Chondrocyte (in vitro differentiated cells): ENCODE measurements around the gene TOR1B. TPM values are rescaled to one million over a fixed set of nuclear protein-coding genes. Genes with fewer than 3 reads are reported as not detected.

Experiments
- DNase-seq: peaks from one replicate; pipeline ENCODE4 v3.0.0; 2021; ENCODE audit warnings: mixed read lengths, low spot score
- H3K27ac Mint-ChIP-seq: one replicate; pipeline ENCODE4 v1.8.0; 2021; ENCODE audit warnings: mild to moderate bottlenecking, moderate library complexity, mixed read lengths; ENCODE audit not compliant: unreplicated experiment
- H3K27me3 Mint-ChIP-seq: 2 replicates; pipeline ENCODE4 v1.8.0; 2021; ENCODE audit warnings: low read depth, mixed read lengths
- H3K36me3 Mint-ChIP-seq: 2 replicates; pipeline ENCODE4 v1.8.0; 2021; ENCODE audit warnings: low read depth, mixed read lengths
- H3K4me1 Mint-ChIP-seq: 2 replicates; pipeline ENCODE4 v1.8.0; 2021; ENCODE audit warnings: low read depth, mild to moderate bottlenecking, mixed read lengths
- H3K4me3 Mint-ChIP-seq: one replicate; pipeline ENCODE4 v1.8.0; 2021; ENCODE audit warnings: mild to moderate bottlenecking, moderate library complexity, mixed read lengths; ENCODE audit not compliant: unreplicated experiment
- H3K9me3 Mint-ChIP-seq: 2 replicates; pipeline ENCODE4 v1.8.0; 2021; ENCODE audit warnings: low read depth, mixed read lengths
- total RNA-seq: library from RNA; stranded (reverse); gene quantifications from 3 replicates; pipeline ENCODE4 v1.2.1, GENCODE V29; 2021
- TF ChIP-seq, protein P1 (sequence below): fragments of 200-600 bp; sonication (generic); IDR thresholded peaks from 2 replicates; pipeline ENCODE4 v1.5.0; 2021; ENCODE audit warnings: antibody characterized with exemption, mild to moderate bottlenecking, moderate library complexity

Gene TOR1B
- total RNA-seq, 1 donor from 2014 or later: 39.4 TPM

DNA sequence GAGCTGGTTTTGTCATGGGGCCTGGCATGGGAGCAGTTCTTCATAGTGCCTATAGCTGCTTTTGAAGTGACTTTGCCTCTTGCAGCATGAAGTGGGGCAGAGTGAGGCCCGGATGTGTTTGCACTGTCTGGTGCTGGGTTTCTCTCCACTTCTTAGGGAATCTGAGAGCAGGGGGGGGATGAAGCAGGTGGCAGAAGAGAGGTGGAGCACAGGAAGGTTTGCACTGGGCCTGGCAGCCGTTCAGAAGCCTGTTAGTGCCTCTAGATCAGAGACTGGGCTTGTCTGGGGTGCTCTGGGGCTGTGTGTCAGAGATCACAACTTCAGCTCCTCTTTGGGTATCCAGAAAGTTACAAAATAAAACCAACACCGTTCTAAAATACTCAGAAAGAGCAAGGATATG is 50.6 kb downstream of the TOR1B start:
- no peak overlapping the region for H3K27ac Mint-ChIP-seq
- TF ChIP-seq, protein P1, sequence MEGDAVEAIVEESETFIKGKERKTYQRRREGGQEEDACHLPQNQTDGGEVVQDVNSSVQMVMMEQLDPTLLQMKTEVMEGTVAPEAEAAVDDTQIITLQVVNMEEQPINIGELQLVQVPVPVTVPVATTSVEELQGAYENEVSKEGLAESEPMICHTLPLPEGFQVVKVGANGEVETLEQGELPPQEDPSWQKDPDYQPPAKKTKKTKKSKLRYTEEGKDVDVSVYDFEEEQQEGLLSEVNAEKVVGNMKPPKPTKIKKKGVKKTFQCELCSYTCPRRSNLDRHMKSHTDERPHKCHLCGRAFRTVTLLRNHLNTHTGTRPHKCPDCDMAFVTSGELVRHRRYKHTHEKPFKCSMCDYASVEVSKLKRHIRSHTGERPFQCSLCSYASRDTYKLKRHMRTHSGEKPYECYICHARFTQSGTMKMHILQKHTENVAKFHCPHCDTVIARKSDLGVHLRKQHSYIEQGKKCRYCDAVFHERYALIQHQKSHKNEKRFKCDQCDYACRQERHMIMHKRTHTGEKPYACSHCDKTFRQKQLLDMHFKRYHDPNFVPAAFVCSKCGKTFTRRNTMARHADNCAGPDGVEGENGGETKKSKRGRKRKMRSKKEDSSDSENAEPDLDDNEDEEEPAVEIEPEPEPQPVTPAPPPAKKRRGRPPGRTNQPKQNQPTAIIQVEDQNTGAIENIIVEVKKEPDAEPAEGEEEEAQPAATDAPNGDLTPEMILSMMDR: no peak
- no peak overlapping the region for H3K4me3 Mint-ChIP-seq
- no peak for DNase-seq
- peaks cover 23% of the 10 kb centered on the region for H3K36me3 Mint-ChIP-seq
- H3K9me3 Mint-ChIP-seq: no peaks in the 10 kb centered on the region
- H3K4me1 Mint-ChIP-seq: peaks cover 52% of the 10 kb centered on the region
- H3K27me3 Mint-ChIP-seq: no peaks in the 10 kb centered on the region

DNA sequence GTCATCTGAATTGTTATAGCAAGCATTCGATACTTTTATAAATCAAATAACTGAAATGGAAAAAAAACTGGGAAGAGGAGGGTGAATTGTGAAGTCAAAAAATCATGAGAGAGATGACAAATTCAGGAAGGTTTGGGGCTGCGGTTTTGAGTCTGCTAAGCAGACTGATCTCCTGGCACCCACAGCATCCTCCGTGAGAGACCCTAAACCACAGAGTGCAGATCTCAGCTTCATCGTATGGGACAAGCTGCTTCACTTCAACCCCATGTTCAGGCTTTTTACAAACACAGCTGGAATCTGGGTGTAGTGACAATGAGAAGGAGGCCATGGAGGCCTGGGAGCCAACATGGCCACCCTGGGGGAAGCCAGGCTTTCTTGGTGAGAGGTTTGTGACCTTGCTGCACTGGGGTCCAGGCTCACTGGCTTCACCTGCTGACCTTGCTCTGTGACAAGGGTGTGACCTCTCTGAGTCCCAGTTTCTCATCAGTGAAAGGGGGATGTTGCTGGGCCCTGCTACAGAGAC is 51.7 kb downstream of the TOR1B start:
- no peak overlapping the region for H3K27ac Mint-ChIP-seq
- TF ChIP-seq, protein P1: no peak
- no peak overlapping the region for H3K4me3 Mint-ChIP-seq
- H3K27me3 Mint-ChIP-seq: no peaks in the 10 kb centered on the region
- H3K36me3 Mint-ChIP-seq: peaks cover 24% of the 10 kb centered on the region
- H3K4me1 Mint-ChIP-seq: peaks cover 48% of the 10 kb centered on the region
- no peaks in the 10 kb centered on the region for H3K9me3 Mint-ChIP-seq
- no peak for DNase-seq

DNA sequence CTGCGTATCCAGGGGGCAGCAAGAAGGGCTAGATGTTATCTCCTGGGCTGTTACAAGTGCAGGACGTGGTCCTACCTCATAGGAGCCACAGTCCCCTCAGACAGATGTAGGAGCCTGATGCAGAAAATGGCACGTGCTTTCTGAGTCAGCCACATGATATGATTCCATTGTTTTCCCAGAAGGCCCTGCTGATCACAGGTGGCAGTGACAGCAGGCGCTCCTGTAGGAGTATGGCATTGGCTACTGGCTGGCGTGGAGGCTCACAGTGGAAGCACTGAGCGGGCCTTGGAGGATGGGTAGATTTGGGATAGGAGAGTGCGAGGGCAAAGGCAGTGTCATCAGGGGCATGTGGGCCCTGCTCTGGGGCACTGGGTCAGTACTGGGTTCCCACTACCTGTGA is 54.2 kb downstream of the TOR1B start:
- Mint-ChIP-seq H3K27ac (peak overlapping the region; percentile 88), H3K36me3 (peaks cover 23% of the 10 kb centered on the region), H3K27me3 (no peaks in the 10 kb centered on the region), H3K9me3 (no peaks in the 10 kb centered on the region), H3K4me3 (peak overlapping the region; percentile 16), H3K4me1 (peaks cover 25% of the 10 kb centered on the region)
- DNase-seq: no peak
- TF ChIP-seq, protein P1: no peak

DNA sequence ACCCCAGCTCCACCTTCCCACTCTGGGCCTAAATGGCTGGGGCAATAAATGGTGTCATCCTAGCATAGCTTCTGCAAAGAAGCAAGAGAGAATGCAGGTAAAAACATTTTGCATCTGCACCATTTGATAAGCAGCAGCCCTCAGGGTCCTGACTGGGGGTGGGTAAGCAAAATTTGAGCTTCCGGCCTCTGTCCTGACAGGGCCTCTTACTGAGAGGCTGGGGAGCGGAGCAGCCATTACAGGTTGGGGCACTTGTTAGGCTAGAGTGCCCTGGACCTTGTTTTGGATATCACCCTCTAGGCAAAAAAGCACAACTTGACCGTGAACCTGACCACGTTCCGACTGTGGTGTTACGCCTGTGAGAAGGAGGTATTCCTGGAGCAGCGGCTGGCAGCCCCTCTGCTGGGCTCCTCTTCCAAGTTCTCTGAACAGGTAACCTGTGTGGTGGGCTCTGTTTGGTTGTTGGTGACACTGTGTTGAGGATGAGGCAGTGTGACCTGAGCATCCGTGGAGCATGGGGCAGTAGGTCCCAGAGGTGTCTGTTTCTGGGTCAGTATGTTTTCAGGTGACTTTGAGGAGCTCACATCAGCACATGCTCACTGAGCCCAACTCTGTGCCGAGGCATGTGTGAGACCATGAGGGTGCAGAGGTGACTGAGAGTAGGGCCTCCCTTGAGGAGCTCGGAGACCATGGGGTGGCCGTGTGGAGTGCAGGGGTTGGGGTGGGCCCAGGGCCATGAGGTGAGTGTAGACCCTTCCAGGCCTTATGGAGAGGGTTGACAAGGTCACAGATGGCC is 55.4 kb downstream of the TOR1B start:
- peak; percentile 42 for DNase-seq
- H3K4me1 Mint-ChIP-seq: peaks cover 25% of the 10 kb centered on the region
- H3K27me3 Mint-ChIP-seq: no peaks in the 10 kb centered on the region

More for the DNA sequence above, 55.4 kb downstream of the TOR1B start:
- Mint-ChIP-seq H3K27ac (no peak overlapping the region), H3K4me3 (no peak overlapping the region), H3K36me3 (peaks cover 23% of the 10 kb centered on the region), H3K9me3 (no peaks in the 10 kb centered on the region)
- TF ChIP-seq, protein P1: no peak

Other genes starting within 250 kb of the TOR1B start
- gene C9orf50, start 182.1 kb upstream of the TOR1B start, total RNA-seq: 0.30 to 0.39 TPM (median 0.38 TPM) in 3 replicates
- gene NTMT1, start 177.0 kb upstream of the TOR1B start, total RNA-seq: 32.6 to 37.4 TPM (median 34.4 TPM) in 3 replicates
- gene ASB6, start 161.0 kb upstream of the TOR1B start, total RNA-seq: 17.4 to 18.1 TPM (median 17.7 TPM) in 3 replicates
- gene PRRX2, start 137.5 kb upstream of the TOR1B start, total RNA-seq: 4.9 to 5.7 TPM (median 5.0 TPM) in 3 replicates
- gene PTGES, start 50.1 kb upstream of the TOR1B start, total RNA-seq: 0.95 to 3.3 TPM (median 1.3 TPM) in 3 replicates
- 45.3 to 54.3 TPM (median 47.4 TPM) in 3 replicates for gene TOR1A, start 21.0 kb downstream of the TOR1B start, total RNA-seq
- 37.3 to 45.7 TPM (median 37.7 TPM) in 3 replicates for gene C9orf78, start 32.1 kb downstream of the TOR1B start, total RNA-seq
- gene USP20, start 32.3 kb downstream of the TOR1B start, total RNA-seq: 21.3 to 29.6 TPM (median 23.9 TPM) in 3 replicates
- gene FNBP1, start 240.0 kb downstream of the TOR1B start, total RNA-seq: 49.4 to 61.2 TPM (median 58.7 TPM) in 3 replicates